ENCODE results near the gene BFAR.
"Not testable (repeated sequence)": the region's sequence is repeated elsewhere in the genome, so short reads cannot be mapped to it uniquely, and the experiment has no call there.

The BFAR gene, protein sequence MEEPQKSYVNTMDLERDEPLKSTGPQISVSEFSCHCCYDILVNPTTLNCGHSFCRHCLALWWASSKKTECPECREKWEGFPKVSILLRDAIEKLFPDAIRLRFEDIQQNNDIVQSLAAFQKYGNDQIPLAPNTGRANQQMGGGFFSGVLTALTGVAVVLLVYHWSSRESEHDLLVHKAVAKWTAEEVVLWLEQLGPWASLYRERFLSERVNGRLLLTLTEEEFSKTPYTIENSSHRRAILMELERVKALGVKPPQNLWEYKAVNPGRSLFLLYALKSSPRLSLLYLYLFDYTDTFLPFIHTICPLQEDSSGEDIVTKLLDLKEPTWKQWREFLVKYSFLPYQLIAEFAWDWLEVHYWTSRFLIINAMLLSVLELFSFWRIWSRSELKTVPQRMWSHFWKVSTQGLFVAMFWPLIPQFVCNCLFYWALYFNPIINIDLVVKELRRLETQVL

DNA sequence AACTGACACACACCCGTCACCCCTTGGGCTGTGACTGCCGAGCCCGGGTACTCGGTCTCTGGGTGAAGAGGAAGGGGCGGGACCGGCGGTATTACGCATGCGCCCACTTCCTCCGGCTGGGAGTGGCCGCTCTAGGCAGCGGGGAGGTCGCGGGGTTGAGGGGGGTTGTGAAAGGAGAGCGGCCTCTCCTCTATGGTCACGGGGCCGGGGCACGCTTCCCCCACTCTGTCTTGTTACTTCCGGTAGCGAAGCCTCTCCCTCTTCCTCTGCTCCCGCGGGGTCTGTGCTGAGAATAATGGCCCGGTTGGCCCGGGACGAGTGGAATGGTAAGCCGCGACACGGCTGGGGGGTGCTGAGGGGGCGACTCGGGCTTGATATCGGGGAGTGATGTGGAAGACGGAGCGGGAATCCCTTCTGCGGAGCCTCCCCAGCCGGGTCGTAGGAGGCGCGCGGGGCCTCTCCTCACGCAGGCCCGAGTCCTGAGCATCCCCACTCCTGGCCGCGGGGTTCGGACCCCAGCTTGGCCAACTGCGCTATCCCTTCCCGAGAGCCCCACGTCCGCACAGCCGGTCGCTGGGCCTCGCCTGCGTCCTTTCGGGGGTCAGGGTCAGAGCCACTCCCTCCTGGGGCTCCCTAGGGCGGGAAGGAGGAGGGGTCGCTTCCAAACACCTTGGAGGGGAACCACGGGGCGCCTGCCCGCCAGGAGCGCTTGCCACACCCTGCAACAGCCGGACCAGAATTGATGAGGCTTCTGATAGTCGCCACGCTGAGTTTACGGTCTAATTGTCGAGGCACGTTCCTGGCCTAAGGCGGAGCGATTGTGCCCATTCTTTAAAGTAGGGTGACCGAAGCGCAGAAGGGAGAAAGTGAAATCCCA, at the start of gene BFAR:
TSS of gene BFAR (plus strand) at position 259 of the 877 bp plus-strand sequence. CDS start 11,396 bp downstream, outside the sequence.
- peak; percentile 90 for DNase-seq

DNA sequence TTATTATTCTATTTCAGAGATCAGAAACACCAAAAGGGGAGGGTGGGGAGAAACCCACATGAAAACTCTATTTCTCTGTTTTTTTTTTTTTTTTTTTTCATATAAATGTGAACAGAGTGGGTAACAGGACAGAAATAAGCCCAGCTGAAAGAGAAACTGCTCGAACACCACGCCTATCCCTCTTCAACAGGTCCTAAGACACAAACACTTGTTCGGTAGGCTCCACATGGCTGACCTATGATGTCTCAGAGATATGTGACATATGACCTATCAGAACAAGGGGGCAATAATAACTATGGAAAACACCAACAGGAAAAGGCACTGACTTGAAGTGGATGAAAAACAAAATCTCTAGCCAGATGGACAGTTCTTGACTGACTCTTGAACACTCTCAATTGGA, 47.5 kb upstream of the BFAR start:
- DNase-seq = peak; percentile 91

DNA sequence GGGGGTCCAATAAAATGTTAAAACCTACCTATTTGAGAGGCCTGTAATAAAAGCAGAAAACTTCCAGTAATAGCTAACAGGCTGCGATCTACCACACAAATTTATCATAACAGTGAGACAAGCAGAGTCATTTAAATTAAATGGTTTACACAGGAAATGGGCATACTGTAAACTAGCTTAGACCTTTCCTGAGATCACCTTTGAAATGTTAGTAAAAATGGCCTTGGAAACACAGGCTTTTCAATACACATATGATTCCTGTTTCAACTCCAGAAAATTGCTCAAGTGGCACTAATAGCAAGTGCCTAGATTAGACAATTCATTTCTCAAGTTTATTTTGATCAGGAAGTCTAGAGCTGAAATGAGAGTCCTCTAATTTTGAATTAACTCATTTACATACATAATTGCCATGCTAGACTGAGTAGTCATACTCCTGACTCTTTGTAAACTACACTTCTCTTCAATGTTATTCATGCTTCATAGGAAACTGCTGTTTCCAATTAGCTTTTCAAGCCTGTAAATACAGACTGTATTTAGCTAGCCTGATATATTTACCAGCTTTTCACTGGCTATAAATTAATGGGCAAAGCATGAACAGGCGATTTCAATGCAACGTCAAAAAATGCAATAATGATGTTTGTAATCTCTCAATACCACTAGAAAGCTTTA, 46.0 kb upstream of the BFAR start:
- DNase-seq = peak; percentile 65

DNA sequence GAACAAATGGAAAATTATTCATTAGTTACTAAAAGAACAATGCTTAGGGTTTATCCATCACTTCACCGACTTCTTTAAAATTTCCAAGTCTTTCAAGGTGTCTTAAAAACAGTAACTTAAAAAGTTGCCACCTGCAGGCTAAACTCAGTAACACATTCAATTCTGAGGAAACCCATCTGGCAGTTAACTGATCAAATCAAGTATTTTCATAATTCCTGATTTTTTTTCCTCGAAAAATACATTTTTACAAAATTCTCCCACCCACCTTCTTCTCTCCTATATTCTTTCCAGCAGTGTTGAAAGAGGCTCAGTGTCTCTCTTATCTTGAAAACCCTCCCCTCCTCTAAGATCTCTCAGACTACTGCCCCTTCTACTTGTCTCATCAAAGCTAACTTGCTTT, 32.6 kb upstream of the BFAR start:
- DNase-seq = no peak

DNA sequence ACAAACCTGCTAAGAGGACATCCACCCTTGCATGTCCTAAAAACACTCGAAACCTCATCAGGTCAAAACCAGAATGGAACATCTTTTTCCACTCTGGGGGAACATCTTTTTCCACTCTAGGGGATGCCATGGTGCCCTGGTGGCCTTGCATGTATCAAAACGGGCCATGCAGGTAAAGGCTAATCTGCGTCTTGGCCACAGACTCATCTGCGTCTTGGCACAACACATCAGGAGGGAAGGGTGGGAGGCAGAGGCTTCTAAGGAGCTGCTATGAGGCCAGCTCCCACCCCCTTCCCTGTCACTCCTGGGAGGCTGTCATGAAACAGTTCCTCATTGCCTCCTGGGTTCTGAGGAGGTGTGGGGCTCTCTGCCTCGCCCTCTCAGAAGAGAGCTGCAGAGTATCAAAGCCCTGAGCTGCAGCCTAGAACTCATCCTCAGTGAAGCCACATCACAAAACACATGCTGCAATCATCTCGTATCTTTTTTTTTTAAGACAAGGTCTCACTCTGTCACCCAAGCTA, 30.2 kb upstream of the BFAR start:
- DNase-seq = no peak

DNA sequence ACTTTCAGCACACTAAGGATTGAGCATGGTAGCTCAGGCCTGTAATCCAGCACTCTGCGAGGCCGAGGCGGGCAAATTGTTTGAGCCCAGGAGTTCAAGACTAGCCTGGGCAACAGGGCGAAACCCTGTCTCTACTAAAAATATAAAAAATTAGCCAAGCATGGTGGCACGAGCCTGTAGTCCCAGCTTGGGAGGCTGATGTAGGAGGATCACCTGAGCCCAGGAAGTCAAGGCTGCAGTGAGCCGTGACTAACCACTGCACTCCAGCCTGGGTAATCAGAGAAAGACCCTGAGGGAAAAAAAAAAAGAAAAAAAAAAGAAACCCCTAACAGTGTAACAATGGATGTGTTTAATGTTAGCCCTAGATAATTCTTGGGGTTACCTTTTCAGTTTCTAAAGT, 26.6 kb upstream of the BFAR start:
- no peak for DNase-seq

DNA sequence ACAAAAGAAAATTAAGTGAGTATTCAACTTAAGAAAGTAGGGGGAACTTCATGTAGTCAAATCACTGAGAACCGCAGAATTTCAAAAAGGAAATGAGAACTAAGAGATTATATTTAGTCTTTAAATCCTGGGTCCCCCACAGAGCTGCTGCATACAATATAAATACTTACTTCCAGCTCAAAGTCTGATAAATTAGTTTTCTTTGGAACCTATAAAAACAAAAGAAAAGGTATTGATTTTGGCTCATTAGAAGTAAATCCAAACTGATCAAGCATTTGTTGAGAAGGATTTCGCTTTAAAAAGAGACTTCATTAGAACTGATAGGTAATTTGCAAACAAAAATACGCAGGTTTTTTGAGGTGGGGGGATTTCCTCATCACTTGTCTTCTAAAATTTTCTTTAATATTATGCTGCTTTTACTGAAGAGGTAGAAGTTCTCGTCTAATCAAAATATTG, 24.6 kb upstream of the BFAR start:
- DNase-seq = no peak

DNA sequence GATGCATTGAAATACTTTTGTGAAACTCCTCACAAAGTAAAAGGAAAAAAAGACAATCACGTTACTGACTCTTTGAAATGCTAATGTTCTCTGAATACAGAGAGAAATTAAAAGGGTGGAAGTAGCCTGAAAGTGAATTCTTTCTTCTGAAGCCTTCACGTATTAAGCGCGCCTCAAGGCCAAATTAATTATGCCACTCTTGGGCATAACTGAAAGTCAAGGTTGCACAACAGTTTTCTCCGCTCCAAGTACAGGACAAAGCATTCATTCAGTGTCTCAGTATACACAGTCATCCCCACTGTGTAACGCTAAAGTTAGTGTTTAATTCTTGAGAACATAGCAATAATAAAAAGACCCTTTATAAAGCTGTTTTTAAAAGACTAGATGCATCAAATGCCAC, 24.1 kb upstream of the BFAR start:
- DNase-seq = no peak

DNA sequence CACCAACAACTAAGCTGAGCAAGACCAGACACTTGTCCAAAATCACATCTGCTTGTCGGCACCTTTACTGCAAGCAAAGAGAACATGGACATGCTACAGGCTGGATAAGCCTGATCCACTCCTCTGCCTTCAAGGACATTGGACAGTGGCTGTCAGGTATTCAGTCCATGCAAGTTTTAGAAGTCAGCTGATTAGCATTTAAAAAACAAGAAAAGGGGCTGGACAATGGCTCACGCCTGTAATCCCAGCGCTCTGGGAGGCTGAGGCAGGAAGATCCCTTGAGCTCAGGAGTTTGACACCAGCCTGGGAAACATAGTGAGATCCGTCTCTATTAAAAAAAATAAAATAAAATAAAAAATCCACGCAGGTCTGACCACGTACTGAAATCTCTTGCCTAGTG, 23.0 kb upstream of the BFAR start:
- no peak for DNase-seq

DNA sequence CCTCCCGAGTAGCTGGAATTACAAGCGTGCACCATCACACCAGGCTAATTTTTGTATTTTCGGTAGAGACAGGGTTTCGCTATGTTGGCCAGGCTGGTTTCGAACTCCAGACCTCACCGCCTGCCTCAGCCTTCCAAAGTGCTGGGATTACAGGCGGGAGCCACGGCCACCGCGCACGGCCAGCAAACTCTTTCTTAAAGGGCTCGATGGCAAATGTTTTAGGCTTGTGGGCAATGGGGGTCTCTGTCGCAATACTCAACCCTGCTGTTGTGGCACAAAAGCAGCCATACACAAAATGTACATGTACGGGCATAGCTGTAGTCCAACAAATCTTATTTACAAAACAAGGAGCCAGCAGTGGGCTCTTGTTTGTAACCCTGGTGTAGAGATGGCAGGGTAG, 21.1 kb upstream of the BFAR start:
- DNase-seq = no peak

DNA sequence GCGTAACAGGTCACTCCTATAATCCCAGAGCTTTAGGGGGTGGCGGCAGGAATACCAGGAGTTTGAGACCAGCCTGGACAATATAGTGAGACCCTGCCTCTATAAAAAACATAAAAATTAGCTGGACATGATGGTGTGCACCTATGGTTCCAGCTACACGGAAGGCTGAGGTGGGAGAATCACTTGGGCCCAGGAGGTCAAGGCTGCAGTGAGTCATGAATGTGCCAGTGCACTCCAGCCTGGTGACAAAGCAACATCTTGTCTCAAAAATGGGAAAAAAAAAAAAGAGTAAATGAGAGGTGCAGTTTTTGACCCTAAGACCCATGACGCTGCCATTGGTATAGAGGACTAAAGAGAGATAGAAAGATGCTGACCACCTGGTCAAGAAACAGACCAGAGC, 18.8 kb upstream of the BFAR start:
- no peak for DNase-seq

DNA sequence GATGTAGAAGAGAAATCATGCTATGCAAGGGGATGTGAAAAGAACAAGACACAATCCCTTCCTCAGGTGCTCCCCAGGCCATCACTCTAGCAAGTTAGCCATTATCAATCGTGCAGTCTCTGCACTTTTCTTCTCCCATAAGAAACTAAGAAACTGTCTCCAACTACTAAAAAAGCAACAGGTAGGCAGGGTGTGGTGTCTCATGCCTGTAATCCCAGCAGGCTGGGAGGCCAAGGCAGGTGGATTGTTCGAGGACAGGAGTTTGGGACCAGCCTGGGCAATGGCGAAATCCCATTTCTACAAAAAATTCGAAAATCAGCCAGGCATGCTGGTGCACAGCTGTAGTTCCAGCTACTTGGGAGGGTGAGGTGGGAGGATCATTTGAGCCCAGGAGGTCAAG, 16.5 kb upstream of the BFAR start:
- no peak for DNase-seq

DNA sequence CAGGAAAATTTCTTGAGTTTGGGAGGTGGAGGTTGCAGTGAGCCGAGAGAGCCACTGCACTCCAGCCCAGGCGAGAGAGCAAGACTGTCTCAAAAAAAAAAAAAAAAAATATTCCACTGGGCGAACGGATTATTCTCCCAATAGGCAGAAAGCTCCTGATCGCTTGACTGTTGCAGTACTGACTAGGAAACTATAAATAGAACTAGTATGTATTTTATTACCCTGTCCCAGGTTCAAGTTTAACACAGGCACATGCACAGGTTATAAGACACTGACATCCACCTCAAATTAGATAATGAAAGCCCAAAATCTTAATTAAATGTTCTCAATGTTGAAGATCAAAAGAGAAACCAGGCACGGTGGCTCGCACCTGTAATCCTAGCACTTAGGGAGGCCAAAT, 14.2 kb upstream of the BFAR start:
- DNase-seq = no peak

DNA sequence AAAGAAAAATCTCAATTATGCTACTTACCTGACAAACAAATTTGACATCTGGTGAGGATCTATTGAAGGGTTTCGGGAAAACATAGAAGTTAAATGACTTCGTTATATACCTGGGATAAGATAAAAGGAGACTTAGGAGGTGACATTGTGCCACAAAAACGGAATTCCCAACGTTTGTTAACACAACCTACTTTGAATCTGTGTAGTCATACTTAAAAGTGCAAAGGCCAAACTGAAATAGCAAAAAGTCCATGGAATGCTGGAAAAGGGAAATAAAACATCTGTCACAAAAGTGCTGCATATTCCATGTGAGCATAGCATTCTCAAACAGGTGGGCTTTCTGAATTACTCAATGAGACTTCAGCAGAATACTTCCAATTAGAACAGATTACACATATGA, 5.7 kb upstream of the BFAR start:
- no peak for DNase-seq

DNA sequence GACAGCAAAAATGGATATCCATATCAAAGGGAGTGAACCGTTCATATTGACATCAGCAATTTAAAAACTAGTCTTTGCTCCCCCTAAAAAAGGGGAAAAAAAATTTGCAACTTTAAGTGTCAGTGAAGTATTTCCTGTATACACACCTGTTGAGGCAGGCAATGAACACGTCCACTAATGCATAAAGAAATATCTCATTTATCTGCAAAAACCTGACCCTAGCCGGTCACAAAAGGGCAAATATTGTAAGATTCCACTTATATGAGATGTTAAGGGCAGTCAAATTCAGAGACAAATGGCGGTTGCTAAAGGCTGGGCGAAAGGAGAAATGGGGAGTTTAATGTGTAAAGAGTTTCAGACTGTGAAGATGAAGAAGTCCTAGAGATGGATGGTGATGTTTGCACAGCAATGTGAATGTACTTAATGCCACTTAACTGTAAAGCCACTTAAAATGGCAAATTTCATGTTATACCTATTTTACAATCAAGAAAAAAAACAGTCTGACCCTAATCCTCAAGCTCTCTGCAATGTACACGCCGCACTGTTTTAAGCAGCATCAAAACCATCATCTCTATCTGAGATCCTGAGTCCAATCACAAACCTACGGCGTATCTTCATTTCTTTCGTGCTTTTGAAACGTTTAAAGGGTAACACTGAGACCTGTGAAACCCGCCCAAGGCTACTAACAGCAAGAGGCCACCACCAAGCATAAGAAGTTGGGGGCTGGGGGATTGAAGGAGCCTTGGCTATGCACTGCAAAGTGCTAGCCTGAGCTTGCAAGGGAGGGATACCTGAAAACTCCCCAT, 3.7 kb upstream of the BFAR start:
- DNase-seq = peak; percentile 49

DNA sequence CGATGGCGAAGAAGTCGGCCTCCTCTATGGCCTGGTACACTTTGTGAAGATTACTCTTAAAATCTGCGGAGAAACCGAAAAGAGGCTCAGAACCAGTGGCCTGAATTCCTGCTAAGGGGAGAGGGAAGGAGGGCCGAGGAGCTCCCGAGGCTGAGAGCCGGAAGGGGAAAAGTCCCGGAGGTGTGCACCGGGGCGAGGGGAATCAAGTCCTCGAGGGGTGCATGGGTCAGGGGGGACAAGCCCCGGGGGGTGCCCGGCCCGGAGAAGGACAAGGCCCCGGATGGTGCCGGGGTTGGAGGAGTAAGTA, 3.2 kb upstream of the BFAR start:
- no peak for DNase-seq

DNA sequence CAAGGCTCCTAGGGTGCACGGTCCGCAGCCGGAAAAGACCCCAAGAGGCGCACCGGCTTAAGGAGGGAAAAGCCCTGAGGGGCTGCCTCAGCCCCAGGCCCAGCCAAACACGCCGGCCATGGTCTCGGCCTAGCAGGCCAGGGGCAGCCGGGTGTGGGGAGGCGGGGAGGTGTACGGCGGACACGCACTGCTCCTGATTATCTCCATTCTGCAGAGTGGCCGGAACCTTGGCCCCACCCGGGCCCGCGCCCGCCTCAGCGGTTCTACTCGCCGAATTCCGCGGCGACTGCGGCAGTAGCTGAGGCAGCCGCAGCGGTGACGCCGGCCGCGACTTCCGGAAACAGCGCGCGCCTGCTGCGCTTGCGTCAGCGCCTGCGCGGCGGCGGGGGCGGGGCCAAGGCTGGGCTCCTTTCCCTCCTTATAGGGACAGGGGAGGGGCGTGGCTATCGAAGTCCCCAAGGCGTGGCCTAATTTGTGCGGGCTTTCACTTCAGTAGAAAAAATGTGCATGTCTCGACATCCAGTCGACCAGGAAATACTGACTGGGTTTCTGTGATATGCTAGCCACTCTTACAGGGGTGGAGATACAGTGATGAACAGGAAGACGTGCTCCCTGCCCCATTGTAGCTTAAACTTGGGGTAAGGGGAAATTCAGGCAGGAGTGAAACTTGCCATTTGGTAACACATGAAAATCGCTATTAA, 2.7 kb upstream of the BFAR start, which contains the start of gene PARN:
TSS of gene PARN (minus strand) at position 342 of the 701 bp plus-strand sequence. CDS start at position 207, 135 bp downstream.
- DNase-seq = peak; percentile 92

DNA sequence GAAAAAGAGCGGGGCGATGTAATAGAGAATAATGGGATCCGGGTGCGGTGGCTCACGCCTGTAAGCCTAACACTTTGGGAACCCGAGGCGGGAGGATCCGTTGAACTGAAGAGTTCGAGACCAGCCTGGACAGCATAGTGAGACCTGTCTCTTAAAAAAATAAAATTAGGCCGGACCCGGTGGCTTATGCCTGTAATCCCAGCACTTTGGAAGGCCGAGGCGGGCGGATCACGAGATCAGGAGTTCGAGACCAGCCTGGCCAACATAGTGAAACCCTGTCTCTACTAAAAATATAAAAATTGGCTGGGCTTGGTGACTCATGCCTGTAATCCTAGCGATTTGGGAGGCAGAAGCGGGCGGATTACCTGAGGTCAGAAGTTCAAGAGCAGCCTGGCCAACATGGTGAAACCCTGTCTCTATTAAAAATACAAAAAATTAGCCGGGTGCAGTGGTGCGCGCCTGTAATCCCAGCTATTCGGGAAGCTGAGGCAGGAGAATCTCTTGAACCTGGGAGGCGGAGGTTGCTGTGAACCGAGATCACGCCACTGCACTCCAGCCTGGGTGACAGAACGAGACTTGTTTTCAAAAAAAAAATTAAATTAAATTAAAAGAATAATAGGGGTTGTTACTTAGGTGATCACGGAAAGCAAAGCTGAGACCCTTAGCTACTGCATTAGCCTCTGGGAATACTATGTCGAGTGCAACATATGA, 2.0 kb upstream of the BFAR start:
- DNase-seq = not testable (repeated sequence)

DNA sequence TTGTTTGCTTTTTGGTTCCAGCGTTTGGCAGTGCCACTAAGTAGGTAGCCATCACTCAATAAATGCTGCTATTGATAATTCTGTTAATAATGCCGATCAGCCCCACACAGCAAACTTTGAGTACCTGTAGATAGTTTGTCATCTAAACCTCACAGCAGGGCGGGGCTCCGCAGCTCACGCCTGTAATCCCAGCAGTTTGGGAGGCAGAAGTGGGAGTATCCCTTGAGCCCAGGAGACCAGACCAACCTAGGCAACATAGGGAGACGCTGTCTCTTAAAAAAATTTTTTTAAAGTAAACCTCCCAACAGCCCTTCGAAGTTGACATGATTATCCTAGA, 1.6 kb downstream of the BFAR start:
- DNase-seq = no peak

DNA sequence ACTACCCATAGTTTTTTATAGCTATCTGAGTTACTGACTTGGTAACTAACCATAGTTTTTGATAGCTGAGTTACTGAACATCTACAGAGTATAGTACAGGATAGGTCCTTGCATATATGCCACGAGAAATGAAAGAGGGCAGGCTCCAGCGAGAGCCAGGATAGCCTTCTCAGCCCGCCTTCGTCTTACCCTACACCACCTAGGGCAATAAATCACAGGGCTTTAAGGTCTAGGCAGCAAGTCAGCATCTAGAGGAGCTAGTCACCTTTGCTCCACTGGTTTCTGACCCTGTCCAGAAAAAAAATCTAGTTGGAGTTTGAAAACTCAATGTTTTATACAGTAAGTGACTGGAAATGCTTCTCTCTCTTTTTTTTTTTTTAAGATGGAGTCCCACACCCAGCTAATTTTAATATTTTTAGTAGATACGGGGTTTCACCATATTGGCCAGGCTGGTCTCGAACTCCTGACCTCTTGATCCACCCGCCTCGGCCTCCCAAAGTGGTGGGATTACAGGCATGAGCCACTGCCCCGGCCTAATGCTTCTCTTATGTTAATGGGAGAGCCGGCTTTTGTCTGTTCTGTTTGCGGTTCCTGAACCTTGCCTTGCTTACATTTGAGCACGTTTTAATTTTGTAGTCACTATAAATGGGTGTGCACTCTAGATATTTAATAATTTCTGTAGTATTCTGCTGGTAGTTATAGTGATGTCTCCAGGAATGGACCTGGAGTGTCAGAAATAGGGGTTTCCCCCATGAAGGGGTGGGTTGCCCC, 2.8 kb downstream of the BFAR start:
- no peak for DNase-seq
